HG03060 (cell line): ENCODE results near the gene PXDN.

Experiments
- ATAC-seq: cut with Tn5 transposase; IDR thresholded peaks from one replicate; pipeline ENCODE4 v1.9.1; 2021; ENCODE audit warnings: low read depth, moderate number of reproducible peaks; ENCODE audit not compliant: unreplicated experiment

Gene PXDN

GRCh38 chr2:1603059-1603458 is 141.3 kb downstream of the PXDN start:
- ATAC-seq, result no peak

DNA sequence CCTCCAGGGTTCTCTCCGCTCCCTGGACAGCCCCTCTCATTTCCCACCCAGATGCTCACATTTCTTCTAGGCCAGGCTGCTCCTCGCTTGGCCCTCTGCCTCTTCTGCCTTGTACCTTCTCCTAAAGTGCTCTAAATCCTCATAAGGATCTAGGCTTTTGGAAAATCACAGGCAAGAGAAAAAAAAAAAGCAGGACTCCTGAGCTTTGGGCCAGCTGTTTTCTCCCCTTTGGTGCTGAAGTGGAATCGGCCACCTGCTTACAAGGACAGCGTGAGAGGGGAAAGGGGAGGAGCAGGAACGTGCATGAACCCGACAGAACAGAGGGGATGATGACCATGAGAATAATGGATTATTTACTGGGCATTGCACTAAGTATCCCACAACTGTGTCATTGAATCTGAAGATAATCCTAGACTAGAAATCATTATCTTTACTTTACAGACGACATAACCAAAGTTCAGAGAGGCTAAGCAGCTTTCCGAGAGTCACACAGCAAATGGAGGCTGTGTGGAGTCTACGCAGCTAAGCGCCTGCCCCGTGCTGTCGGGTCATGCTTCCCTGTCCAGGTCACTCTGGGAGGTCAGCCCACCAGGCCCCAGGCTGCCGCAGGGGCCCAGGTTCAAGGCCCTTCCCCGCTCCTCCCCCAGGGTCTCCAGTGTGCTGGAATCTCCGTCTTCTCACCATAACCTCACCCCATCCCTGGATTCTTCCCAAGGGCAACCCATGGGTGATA is 141.9 kb downstream of the PXDN start:
- no peak for ATAC-seq

GRCh38 chr2:1601471-1602277 is 142.6 kb downstream of the PXDN start:
- ATAC-seq, result no peak

DNA sequence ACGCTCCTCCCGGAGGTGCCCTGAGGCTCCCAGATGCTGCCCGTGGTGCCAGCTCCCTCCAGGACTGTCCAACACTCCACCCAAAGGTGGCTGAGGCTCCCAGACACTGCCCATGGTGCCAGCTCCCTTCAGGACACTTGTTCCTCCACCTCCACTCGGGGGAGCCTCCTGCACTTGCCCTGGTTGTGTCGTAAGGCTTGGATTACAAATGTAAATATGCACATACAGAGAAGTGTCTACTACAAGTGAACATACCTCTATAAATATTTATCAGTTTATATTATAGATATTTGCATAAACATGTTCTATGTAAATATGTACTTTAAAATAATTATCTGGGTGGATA is 143.3 kb downstream of the PXDN start:
- no peak for ATAC-seq

- no peak for ATAC-seq
These were observed 143.9 kb downstream of the PXDN start for GRCh38 chr2:1600191-1601066.

- ATAC-seq, result no peak
These were observed 144.8 kb downstream of the PXDN start for GRCh38 chr2:1599301-1600085.

DNA sequence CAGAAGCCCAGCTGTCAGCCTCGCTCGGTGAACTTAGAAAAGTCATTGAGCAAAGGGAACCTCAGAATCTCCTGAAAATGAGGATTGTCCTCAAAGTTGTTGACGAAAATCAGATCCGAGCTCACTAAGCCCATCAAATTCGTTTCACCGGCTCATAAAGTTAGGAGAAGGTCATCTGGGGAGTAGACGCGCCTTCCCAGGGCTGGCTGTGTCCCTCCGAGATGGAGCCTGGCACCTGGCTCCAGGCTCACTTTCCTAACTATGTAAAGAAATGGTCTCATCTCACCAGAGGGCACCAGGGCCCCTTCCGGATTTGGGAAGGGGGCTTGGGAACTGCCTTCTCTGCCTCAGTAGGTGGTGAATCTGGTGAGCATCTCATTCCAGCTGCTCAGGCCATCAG is 145.5 kb downstream of the PXDN start:
- no peak for ATAC-seq

DNA sequence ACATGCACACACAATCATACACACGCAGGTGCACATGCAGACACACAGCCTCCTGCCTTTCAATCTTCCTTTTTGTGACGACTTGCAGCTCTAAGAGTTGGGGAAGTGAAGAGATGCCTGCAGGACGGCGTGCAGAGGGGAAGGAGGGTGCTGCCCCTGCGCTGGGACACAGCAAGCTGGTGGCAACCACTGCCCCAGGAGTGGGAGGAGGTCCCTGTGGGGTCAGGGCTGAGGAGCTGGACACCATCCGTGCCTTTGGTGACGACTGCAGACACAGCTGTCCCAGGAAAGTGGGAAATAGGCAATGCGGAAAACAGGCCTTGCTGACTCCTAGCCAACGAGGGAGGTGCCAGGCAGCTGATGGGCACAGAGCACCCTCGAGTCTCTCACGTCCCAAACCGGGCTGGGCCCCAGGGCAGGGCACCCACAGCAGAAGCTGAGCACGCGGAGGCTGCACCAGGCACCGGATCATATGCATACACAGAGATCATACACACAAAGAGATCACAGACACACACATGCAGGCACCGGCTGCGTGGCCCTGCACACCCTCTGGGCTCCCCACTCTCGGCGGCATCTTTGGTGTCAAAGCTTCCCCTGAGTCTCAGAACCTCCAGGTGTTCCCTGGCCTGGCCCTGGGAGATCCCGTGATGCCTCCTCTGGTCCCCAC is 146.1 kb downstream of the PXDN start:
- no peak for ATAC-seq

DNA sequence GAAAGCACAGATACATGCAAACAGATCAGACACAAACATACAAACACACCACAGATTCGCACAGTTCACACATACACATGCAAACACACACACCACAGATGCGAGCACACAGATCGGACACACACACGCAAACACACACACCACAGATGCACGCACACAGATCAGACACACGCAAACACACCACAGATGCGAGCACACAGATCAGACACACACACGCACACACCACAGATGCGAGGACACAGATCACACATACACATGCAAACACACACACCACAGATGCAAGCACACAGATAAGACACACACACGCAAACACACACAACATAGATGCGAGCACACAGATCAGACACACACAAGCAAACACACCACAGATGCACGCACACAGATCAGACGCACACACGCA is 149.0 kb downstream of the PXDN start:
- no peak for ATAC-seq

DNA sequence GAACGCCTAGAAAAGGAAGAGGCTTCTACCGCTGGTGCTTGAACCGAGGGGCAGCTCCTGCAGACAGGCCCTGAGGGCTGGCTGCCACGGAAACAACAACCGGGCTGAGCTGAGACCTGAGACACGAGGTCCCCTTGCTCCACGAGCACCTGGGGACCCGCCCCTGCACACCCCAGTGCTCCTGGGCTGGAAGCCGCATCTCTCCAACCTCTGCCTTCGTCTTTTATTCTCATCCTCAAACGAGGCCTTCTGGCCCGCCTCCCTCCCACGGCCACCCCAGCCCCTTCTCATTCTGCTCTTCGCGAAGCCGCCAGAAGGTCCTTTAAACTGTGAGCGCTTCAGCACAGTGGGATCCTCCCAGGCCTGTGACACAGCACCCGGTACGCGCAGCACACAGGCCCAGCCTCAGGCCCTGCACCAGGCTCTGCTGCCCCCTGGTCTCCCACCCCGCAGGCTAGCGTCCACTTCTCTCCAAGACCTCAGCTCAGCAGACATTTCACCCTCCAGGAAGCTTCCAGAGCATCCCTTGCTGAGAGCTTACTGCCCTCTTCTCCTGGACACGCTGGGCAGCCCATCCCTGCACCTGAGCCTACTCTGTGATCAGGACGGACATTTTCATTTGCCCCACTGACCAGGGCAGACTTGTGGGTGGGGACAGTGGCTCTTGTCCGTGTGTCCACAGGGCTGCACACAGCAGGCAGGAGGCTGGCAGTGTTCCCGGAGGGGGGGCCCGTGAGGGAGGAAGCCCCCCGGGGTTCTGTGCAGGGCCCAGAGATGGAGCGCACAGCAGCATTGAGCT is 149.7 kb downstream of the PXDN start:
- ATAC-seq, result no peak

DNA sequence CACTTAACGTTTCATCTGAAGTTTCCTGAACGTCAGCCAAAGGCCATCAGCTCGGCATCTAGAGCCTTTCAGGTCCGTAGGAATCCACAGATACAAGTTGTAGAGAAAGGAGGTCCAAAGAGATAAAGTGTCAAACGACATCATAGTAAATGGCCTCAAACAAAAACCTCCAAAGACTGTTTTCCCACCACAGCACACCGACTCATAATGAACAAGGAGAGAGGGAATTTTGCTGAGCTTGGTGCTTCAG is 150.3 kb downstream of the PXDN start:
- ATAC-seq, result no peak

GRCh38 chr2:1593371-1594122 is 150.8 kb downstream of the PXDN start:
- ATAC-seq, result no peak

DNA sequence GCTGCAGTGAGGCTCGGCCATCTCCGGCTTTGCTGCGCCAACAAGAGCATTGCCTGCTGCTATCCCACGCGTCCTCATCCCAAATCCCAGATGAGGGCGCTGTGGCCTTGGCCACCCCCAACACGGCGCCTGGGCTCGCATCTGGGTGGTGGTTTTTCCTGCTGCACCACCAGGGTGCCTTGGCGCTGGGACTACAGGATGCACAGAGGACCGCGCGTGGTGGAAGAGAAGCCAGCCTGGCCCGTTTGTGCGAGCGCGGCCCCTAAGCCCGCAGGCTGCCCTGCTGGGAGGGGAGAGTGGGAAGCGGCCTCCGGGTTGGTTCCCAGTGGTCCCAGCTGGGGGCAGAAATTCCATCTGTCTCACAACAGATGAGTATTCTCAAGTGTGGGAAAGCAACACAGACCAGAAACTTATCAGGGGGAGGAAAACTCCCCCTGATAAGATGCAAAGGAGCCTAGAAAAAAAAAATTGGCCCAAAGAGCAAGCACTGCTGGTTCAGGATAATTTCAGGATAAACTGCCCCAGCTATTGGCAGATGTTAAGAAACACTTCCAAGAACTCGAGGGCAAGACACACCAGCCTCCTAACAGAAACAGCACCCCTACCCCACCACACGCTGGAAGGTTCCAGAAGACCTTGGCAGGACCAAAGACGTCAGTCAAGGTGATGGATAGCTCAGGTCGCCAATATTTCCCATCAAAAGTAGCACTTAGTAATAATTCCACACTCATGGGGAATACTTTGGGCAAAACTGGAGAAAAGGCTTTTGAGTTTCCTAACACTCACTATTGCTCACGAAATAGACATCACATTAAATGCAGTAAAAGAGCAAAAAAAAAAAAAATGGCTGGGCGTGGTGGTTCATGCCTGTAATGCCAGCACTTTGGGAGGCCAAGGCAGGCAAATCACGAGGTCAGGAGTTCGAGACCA is 152.1 kb downstream of the PXDN start:
- no peak for ATAC-seq

GRCh38 chr2:1591461-1591770 is 152.9 kb downstream of the PXDN start:
- no peak for ATAC-seq

DNA sequence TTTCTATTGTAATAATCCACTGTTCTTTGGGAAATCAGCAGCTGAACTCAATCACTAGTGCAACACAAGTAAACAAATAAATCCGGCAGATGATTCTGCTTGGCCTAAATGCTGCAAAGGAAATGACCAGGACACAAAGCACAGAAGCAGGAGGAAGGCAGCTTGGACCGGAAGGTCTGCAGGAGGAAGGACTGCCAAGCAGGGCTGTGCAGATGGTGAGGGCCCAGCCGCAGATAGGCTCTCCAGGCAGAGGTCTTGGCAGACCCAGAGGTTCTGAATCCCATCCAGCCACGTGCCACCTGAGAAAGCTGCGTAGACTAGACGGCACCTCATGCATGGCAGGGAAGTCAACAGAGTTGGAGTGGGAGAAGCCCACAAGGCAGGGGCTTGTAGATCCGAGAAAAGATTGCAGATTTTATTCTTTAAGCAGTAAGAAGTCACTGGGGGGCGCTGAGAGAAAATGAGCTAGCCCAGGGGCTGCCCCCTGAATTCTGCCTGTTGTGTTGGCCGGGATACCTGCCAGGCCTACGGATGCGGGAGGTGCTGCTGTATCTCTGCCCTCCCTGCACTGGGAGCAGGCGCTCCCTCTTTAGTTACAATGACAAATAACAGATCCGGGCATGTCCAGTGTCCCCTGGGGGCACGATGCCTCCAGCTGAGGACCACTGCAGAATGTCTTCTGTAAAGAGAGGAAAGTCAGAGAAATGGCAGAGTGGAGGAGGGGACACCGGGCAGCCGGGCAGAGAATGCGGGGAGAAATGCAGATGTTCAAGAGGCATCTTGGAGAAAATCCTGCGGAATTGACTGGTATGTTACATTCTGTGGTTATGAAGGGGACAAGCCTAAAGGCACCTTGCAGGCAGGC is 153.5 kb downstream of the PXDN start:
- ATAC-seq, result no peak

GRCh38 chr2:1588978-1589621 is 155.2 kb downstream of the PXDN start:
- no peak for ATAC-seq
